RWPE2 (cell line): Measurements from ENCODE around the gene OGDHL.
"Not testable (repeated sequence)": the region's sequence is repeated elsewhere in the genome, so short reads cannot be mapped to it uniquely, and the experiment has no call there.

Experiments used
- ATAC-seq: fragments of 200-7000 bp; cut with Tn5 transposase; 3 replicates; pipeline ENCODE4 v1.9.1; 2021; ENCODE audit warnings: low read depth
- DNase-seq: peaks from one replicate; pipeline ENCODE4 v3.0.0-alpha.2; 2020; ENCODE audit warnings: low spot score
- H3K27ac ChIP-seq: fragments of 450-650 bp; 2 replicates; pipeline ENCODE4 v1.5.1; 2017; ENCODE audit warnings: mild to moderate bottlenecking; ENCODE audit not compliant: poor library complexity, severe bottlenecking
- H3K27me3 ChIP-seq: fragments of 250-450 bp; sonication (Bioruptor Pico); 2 replicates; pipeline ENCODE4 v1.5.1; 2021; ENCODE audit warnings: mild to moderate bottlenecking, moderate library complexity; ENCODE audit not compliant: insufficient read depth, poor library complexity, severe bottlenecking
- H3K36me3 ChIP-seq: fragments of 250-450 bp; sonication (Bioruptor Pico); 2 replicates; pipeline ENCODE4 v1.5.1; 2020; ENCODE audit warnings: low read depth, mild to moderate bottlenecking, moderate library complexity
- H3K4me1 ChIP-seq: fragments of 250-450 bp; sonication (Bioruptor Pico); 2 replicates; pipeline ENCODE4 v1.5.1; 2021; ENCODE audit warnings: mild to moderate bottlenecking, moderate library complexity; ENCODE audit not compliant: insufficient read depth, poor library complexity, severe bottlenecking
- H3K4me3 ChIP-seq: fragments of 250-450 bp; sonication (Bioruptor Pico); 2 replicates; pipeline ENCODE4 v1.5.1; 2021; ENCODE audit warnings: mild to moderate bottlenecking, moderate library complexity; ENCODE audit not compliant: severe bottlenecking
- H3K9me3 ChIP-seq: fragments of 250-450 bp; sonication (Bioruptor Pico); 2 replicates; pipeline ENCODE4 v1.5.1; 2021; ENCODE audit warnings: mild to moderate bottlenecking, moderate library complexity; ENCODE audit not compliant: severe bottlenecking
- TF ChIP-seq, protein P1 (sequence below): fragments of 450-650 bp; IDR thresholded peaks from one replicate; pipeline ENCODE4 v1.5.1; 2017; ENCODE audit warnings: mild to moderate bottlenecking, moderate library complexity; ENCODE audit not compliant: poor library complexity, severe bottlenecking

OGDHL gene

DNA sequence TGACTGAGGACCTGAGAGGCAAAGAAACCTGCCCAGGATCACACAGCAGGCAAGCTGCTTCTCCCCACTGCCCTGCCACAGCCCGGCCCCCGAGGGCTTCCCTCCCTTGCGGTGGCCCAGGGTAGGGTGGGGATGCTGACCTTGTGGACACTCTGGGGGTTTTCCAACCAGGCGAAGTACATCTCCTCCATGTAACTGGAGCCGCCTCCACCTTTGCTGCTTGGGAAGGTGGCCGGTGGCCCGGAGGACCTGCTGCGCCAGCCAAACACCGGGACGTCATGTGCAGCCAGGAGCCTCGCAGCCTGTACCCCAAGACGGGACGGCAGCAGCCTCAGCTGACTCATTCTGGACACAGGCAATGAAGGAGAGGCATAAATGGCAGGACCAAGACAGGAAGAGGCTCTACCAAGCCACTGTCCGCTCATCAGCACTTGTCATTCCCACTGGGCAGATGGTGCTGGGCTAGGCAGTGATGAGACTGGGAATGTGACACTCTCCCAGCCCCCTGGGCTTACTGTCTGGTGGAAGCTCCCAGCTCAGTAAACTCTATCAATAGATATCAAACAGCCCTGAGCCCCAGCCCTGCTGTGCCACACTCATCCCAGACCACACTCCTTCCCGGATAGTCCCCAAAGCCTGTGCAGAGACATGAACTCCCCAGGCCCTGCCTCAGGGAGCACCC, 3.7 kb downstream of the OGDHL start:
- no peaks in the 10 kb centered on the region for H3K36me3 ChIP-seq
- no peak overlapping the region for H3K4me3 ChIP-seq
- H3K9me3 ChIP-seq = no peaks in the 10 kb centered on the region
- H3K27me3 ChIP-seq = no peaks in the 10 kb centered on the region
- no peaks in the 10 kb centered on the region for H3K4me1 ChIP-seq
- TF ChIP-seq, protein P1, sequence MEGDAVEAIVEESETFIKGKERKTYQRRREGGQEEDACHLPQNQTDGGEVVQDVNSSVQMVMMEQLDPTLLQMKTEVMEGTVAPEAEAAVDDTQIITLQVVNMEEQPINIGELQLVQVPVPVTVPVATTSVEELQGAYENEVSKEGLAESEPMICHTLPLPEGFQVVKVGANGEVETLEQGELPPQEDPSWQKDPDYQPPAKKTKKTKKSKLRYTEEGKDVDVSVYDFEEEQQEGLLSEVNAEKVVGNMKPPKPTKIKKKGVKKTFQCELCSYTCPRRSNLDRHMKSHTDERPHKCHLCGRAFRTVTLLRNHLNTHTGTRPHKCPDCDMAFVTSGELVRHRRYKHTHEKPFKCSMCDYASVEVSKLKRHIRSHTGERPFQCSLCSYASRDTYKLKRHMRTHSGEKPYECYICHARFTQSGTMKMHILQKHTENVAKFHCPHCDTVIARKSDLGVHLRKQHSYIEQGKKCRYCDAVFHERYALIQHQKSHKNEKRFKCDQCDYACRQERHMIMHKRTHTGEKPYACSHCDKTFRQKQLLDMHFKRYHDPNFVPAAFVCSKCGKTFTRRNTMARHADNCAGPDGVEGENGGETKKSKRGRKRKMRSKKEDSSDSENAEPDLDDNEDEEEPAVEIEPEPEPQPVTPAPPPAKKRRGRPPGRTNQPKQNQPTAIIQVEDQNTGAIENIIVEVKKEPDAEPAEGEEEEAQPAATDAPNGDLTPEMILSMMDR = no peak
- no peak overlapping the region for H3K27ac ChIP-seq
- ATAC-seq = no peak
- no peak for DNase-seq

DNA sequence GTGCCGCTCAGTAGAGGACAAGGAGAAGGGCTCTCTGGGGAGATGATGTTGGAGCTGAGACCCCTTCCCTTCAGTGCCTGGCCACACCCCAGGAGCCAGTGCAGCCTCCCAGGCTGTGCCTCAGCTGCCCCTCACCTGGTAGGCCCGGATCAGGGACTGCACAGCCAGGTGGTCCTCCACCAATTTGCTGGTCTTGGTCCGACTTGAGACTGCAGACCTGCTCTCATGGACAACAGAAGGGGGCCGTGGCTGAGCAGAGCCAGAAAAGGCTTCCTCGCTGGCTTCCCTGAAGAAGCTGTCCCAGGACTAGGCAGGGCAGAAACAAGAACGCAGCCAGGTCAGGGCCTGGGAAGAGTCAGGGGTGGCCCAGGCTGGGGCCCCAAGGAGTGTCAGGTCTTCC, 5.5 kb downstream of the OGDHL start:
- no peaks in the 10 kb centered on the region for H3K4me1 ChIP-seq
- no peak for ATAC-seq
- H3K9me3 ChIP-seq = no peaks in the 10 kb centered on the region
- no peak overlapping the region for H3K4me3 ChIP-seq
- H3K36me3 ChIP-seq = no peaks in the 10 kb centered on the region
- DNase-seq = no peak
- no peak overlapping the region for H3K27ac ChIP-seq
- H3K27me3 ChIP-seq = no peaks in the 10 kb centered on the region
- TF ChIP-seq, protein P1 = no peak

DNA sequence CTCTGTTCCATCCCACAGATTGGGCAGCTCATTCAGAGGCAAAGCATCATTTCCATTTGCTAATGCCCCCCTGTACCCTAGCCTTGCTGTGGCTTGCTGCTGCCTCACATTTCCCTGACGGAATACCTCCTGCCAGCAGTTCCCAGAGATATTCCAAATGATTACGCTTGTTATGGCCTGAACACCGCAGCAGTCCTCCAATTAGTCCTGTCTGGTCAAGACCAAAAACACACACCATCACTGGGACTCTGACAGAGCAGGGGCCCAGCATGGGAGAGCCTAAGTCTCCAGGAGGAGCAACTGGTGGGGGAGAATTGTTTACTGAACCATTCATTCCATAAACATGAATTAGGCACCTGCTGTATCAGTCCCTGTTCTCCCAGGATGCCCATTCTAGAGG, 6.1 kb downstream of the OGDHL start:
- H3K4me1 ChIP-seq = no peaks in the 10 kb centered on the region
- no peaks in the 10 kb centered on the region for H3K9me3 ChIP-seq
- ATAC-seq (no peak), DNase-seq (no peak)
- H3K36me3 ChIP-seq = no peaks in the 10 kb centered on the region
- H3K4me3 ChIP-seq = no peak overlapping the region
- TF ChIP-seq, protein P1 = no peak
- no peak overlapping the region for H3K27ac ChIP-seq
- H3K27me3 ChIP-seq = no peaks in the 10 kb centered on the region

DNA sequence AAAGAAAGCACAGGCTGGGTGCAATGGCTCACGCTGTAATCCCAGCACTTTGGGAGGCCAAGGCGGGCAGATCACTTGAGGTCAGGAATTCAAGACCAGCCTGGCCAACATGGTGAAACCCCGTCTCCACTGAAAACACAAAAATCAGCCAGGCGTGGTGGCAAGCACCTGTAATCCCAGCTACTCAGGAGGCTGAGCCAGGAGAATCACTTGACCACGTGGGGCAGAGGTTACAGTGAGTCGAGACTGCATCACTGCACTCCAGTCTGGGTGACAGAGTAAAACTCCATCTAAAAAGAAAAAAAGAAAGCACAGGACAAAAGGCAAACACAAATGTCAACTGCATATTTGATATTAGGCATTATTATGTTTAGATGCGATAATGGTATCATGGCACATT, 7.2 kb downstream of the OGDHL start:
- not testable (repeated sequence) for H3K4me3 ChIP-seq, DNase-seq, H3K27me3 ChIP-seq, H3K9me3 ChIP-seq, ATAC-seq, H3K36me3 ChIP-seq, H3K27ac ChIP-seq, H3K4me1 ChIP-seq

DNA sequence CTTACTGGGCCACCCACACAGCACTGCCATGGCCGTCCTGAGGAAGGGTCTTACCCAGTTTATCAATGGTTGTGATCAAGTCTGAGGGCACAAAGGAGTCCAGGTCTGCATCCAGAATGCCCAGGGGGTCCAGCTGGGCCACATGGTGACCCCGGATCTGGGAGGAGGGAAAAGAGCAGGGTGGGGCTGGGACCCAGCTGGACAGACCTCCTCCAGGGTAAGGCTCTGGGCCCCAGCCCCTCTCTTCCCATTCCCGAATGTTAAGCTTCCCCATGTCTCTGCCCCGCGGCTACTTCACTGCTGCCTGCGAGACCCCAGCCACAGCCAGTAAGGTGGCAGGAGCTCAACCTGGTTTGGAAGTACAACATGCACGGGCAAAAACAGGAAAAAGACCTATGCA, 9.5 kb downstream of the OGDHL start:
- no peak for DNase-seq
- no peak overlapping the region for H3K4me3 ChIP-seq
- TF ChIP-seq, protein P1 = no peak
- H3K4me1 ChIP-seq = no peaks in the 10 kb centered on the region
- H3K27ac ChIP-seq = no peak overlapping the region
- no peak for ATAC-seq
- H3K27me3 ChIP-seq = no peaks in the 10 kb centered on the region
- H3K9me3 ChIP-seq = no peaks in the 10 kb centered on the region
- H3K36me3 ChIP-seq = no peaks in the 10 kb centered on the region
